Stomach (tissue), 9 donors: ENCODE data around the gene IST1. TPM values are rescaled to one million over a fixed set of nuclear protein-coding genes. Genes with fewer than 3 reads are reported as not detected.

Experiments
- DNase-seq, 2 donors: peaks; one replicate each; pipeline versions ENCODE4 v3.0.0 to v3.0.0-alpha.2; 2013 to 2019
- H3K27ac ChIP-seq, 5 donors: fragments of 200-600 bp in 4 of 5; sonication (generic) in 4 of 5; one replicate each; pipeline ENCODE4 v1.5.1; 2013 to 2019; ENCODE audit warnings: mild to moderate bottlenecking in 1 of 5, moderate library complexity in 1 of 5
- H3K27me3 ChIP-seq, 3 donors: fragments of 200-600 bp; sonication (generic); one replicate each; pipeline ENCODE4 v1.5.1; 2017 to 2019; ENCODE audit warnings: mixed run types in 1 of 3
- H3K36me3 ChIP-seq, 4 donors: fragments of 200-600 bp; sonication (generic); 1 replicate in 3 of 4; 2 replicates in 1 of 4; pipeline ENCODE4 v1.5.1; 2016 to 2019
- H3K4me1 ChIP-seq, 4 donors: fragments of 200-600 bp; sonication (generic); one replicate each; pipeline ENCODE4 v1.5.1; 2016 to 2019
- H3K4me3 ChIP-seq, 4 donors: fragments of 200-600 bp; sonication (generic) in 3 of 4; one replicate each; pipeline ENCODE4 v1.5.1; 2016 to 2019; ENCODE audit warnings: mild to moderate bottlenecking in 1 of 4
- H3K9me3 ChIP-seq, 4 donors: fragments of 200-600 bp; sonication (generic); one replicate each; pipeline ENCODE4 v1.5.1; 2016 to 2019
- EP300 ChIP-seq: sonication (generic); formaldehyde crosslinking; IDR thresholded peaks from one replicate; pipeline ENCODE4 v1.6.1; 2017; ENCODE audit warnings: antibody characterized with exemption
- POLR2A ChIP-seq, 4 donors: fragments of 450-650 bp; IDR thresholded peaks; one replicate each; pipeline ENCODE4 v1.6.1; 2016; ENCODE audit warnings: antibody characterized with exemption in 4 of 4, control low read depth in 2 of 4, mild to moderate bottlenecking in 1 of 4, moderate library complexity in 1 of 4
- POLR2AphosphoS5 ChIP-seq, 3 donors: sonication (generic); formaldehyde crosslinking; IDR thresholded peaks; one replicate each; pipeline ENCODE4 v1.6.1; 2016; ENCODE audit warnings: antibody characterized with exemption in 3 of 3
- WGBS, 5 donors: extraction: QIAGEN DNeasy Blood & Tissue Kit in 3 of 5; methylation state at CpG; one replicate each; pipeline versions ENCODE4 v1.1.5 to v1.1.7; 2013 to 2018; 5-methylcytosine and 5-hydroxymethylcytosine counted together
- intact Hi-C: fragments of 100-400 bp; cut with DNase I; formaldehyde crosslinking; loops from one replicate; pipeline ENCODE4 v1.15.1; 2023; ENCODE audit warnings: low total_unique reads
- polyA plus RNA-seq, 3 donors: library from polyadenylated mRNA; stranded (reverse); fragments of 200-250 nt; gene quantifications; one replicate each; pipeline ENCODE4 v1.2.3, GENCODE V29; 2013
- total RNA-seq, 5 donors: library from RNA; depleted of rRNA; stranded (reverse); fragments of >200 nt; gene quantifications; one replicate each; pipeline versions ENCODE4 v1.1.0 to v1.2.3, GENCODE V29; 2014 to 2016
- TF ChIP-seq, protein P1 (sequence below), 7 experiments: fragments of 450-650 bp in 4 of 7; fragments of 200-600 bp in 3 of 7; sonication (generic) in 3 of 7; IDR thresholded peaks; one replicate each; pipeline ENCODE4 v1.5.1; 2016 to 2019; ENCODE audit warnings: antibody characterized with exemption in 7 of 7, control low read depth in 2 of 7, mild to moderate bottlenecking in 1 of 7
- donor health status: healthy with polysubstance abuse.
- donor health status: Bipolar disorder and iron deficiency.
- donor health status: healthy.

Gene IST1
- total and polyA plus RNA-seq, 8 donors: 76.0 to 270 (median 160) TPM

- DNase-seq: peak in 1 of 2 donors; percentile 52
- Histone ChIP-seq H3K4me1 (peaks cover 28 to 73% (median 47%) of the 10 kb centered on the region in 4 donors), H3K27ac (peak overlapping the region in 4 of 5 donors; percentile 59 to 80 (median 63)), H3K4me3 (no peak overlapping the region), H3K9me3 (no peaks in the 10 kb centered on the region), H3K36me3 (peaks cover 27 to 90% (median 78%) of the 10 kb centered on the region in 4 donors), H3K27me3 (no peaks in the 10 kb centered on the region)
- intact Hi-C loops: no loop called here
- 33 to 62% (median 41%) methylated on average over 3 of the region's 3 CpGs for WGBS, 5 donors
- TF ChIP-seq POLR2AphosphoS5 (IDR thresholded peaks at IDR 0.05): peak in 2 of 3 donors; percentile 41 to 65
- TF ChIP-seq EP300: no peak
- TF ChIP-seq, protein P1, sequence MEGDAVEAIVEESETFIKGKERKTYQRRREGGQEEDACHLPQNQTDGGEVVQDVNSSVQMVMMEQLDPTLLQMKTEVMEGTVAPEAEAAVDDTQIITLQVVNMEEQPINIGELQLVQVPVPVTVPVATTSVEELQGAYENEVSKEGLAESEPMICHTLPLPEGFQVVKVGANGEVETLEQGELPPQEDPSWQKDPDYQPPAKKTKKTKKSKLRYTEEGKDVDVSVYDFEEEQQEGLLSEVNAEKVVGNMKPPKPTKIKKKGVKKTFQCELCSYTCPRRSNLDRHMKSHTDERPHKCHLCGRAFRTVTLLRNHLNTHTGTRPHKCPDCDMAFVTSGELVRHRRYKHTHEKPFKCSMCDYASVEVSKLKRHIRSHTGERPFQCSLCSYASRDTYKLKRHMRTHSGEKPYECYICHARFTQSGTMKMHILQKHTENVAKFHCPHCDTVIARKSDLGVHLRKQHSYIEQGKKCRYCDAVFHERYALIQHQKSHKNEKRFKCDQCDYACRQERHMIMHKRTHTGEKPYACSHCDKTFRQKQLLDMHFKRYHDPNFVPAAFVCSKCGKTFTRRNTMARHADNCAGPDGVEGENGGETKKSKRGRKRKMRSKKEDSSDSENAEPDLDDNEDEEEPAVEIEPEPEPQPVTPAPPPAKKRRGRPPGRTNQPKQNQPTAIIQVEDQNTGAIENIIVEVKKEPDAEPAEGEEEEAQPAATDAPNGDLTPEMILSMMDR (IDR thresholded peaks at IDR 0.05): no peak
These were observed 33.7 kb downstream of the IST1 start for GRCh38 chr16:71929048-71929447.

- Histone ChIP-seq H3K4me1 (peaks cover 28 to 72% (median 47%) of the 10 kb centered on the region in 4 donors), H3K4me3 (no peak overlapping the region), H3K27ac (peak overlapping the region in 3 of 5 donors; percentile 59 to 80 (median 63)), H3K9me3 (no peaks in the 10 kb centered on the region), H3K36me3 (peaks cover 19 to 90% (median 78%) of the 10 kb centered on the region in 4 donors), H3K27me3 (no peaks in the 10 kb centered on the region)
- DNase-seq: no peak
- intact Hi-C loops: no loop called here
- WGBS, 5 donors: 47 to 72% (median 63%) methylated on average over 5 of the region's 5 CpGs
- TF ChIP-seq POLR2AphosphoS5 (IDR thresholded peaks at IDR 0.05) (no peak), POLR2A (IDR thresholded peaks at IDR 0.05) (no peak)
- TF ChIP-seq, protein P1 (IDR thresholded peaks at IDR 0.05): no peak
These were observed 34.8 kb downstream of the IST1 start for GRCh38 chr16:71930013-71930563.

- no peak overlapping the region for H3K4me3 ChIP-seq
- no peaks in the 10 kb centered on the region for H3K9me3 ChIP-seq
- intact Hi-C loops: no loop called here
- H3K4me1 ChIP-seq: peaks cover 28 to 75% (median 46%) of the 10 kb centered on the region in 4 donors
- TF ChIP-seq POLR2A (IDR thresholded peaks at IDR 0.05) (no peak), EP300 (no peak), POLR2AphosphoS5 (IDR thresholded peaks at IDR 0.05) (no peak)
- TF ChIP-seq, protein P1 (IDR thresholded peaks at IDR 0.05): no peak
- no peak for DNase-seq
- no peak overlapping the region for H3K27ac ChIP-seq
- 90 to 93% (median 91%) methylated on average over 2 of the region's 2 CpGs for WGBS, 5 donors
- H3K36me3 ChIP-seq: peaks cover 10 to 87% (median 69%) of the 10 kb centered on the region in 4 donors
- H3K27me3 ChIP-seq: no peaks in the 10 kb centered on the region
These were observed 35.7 kb downstream of the IST1 start for GRCh38 chr16:71931001-71931400.

GRCh38 chr16:71931599-71931998 lies 36.3 kb downstream of the IST1 start:
- Histone ChIP-seq H3K4me1 (peaks cover 25 to 69% (median 43%) of the 10 kb centered on the region in 4 donors), H3K27ac (no peak overlapping the region), H3K4me3 (no peak overlapping the region), H3K27me3 (no peaks in the 10 kb centered on the region), H3K9me3 (no peaks in the 10 kb centered on the region), H3K36me3 (peaks cover 5 to 81% (median 63%) of the 10 kb centered on the region in 4 donors)
- WGBS, 5 donors: 88 to 92% (median 89%) methylated on average over 6 of the region's 6 CpGs
- DNase-seq: no peak
- intact Hi-C loops: no loop called here
- no peak for TF ChIP-seq EP300
- TF ChIP-seq, protein P1 (IDR thresholded peaks at IDR 0.05): no peak
- no peak for TF ChIP-seq POLR2AphosphoS5 (IDR thresholded peaks at IDR 0.05)
- TF ChIP-seq POLR2A (IDR thresholded peaks at IDR 0.05): no peak
